ENCODE results near the gene KLHL35. TPM values are rescaled to one million over a fixed set of nuclear protein-coding genes. Genes with fewer than 3 reads are reported as not detected.

Gene KLHL35
- total RNA-seq, 3 donors from 2014 or later: 0.98 to 1.5 (median 1.3) TPM

DNA sequence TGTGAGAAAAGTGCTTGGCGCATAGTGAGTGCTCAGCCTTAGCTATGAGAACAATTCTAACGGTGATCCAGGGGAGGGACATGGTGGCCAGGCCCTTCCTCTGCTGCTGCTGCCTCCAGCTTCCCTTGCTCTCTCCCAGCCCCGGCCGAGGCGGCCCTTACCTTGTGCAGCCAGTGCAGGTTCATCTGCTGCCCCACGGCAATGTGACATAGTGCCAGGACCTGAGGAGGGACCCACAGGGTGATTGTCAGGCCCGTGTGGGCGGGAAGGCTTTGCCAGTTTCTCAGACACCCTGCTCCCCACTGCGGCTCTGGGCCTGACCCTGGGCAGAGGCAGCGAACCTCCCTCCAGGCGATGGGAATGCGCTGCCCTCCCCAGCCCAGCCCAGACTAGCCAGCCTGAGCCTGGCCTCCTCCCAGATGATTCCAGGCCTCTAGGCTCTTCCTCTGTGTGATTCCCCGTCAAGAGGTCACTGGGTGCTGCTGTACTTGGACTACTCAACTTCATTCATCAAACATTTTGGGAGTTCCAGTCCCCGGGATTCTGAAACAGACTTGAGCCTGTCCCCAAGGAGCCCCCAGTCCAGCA, 23.7 kb upstream of the KLHL35 start:
- Mint-ChIP-seq H3K27me3 (ENCODE audit: low read depth) (no peaks in the 10 kb centered on the region), H3K4me1 (ENCODE audit: low read depth) (no peaks in the 10 kb centered on the region), H3K4me3 (no peak overlapping the region), H3K9me3 (no peaks in the 10 kb centered on the region), H3K36me3 (ENCODE audit: insufficient read depth) (no peaks in the 10 kb centered on the region)
- no peak for DNase-seq
- no peak for ATAC-seq

DNA sequence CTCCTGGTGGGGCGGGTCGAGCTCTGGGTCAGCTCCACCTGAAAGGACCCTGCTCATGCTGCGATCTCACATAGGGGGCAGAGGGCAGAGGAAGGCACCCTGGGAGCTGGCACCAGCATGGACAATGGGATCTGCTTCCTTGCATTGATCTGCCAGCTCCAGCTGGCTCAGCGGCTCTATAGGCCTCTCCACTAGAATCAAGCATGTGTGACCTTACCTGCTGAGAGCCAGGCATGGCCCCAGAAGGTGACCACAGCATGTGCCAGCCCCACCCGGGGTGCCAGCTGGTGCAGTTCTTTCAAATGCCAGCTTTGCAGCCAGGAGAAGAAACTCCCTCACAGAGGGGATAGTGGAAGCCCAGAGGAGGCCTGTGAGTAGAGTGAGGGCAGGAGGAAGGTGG, 22.0 kb upstream of the KLHL35 start:
- no peak overlapping the region for H3K4me3 Mint-ChIP-seq
- DNase-seq (no peak), ATAC-seq (no peak)
- H3K9me3 Mint-ChIP-seq: no peaks in the 10 kb centered on the region
- no peaks in the 10 kb centered on the region for H3K27me3 Mint-ChIP-seq (ENCODE audit: low read depth)
- H3K36me3 Mint-ChIP-seq (ENCODE audit: insufficient read depth): no peaks in the 10 kb centered on the region
- no peaks in the 10 kb centered on the region for H3K4me1 Mint-ChIP-seq (ENCODE audit: low read depth)

DNA sequence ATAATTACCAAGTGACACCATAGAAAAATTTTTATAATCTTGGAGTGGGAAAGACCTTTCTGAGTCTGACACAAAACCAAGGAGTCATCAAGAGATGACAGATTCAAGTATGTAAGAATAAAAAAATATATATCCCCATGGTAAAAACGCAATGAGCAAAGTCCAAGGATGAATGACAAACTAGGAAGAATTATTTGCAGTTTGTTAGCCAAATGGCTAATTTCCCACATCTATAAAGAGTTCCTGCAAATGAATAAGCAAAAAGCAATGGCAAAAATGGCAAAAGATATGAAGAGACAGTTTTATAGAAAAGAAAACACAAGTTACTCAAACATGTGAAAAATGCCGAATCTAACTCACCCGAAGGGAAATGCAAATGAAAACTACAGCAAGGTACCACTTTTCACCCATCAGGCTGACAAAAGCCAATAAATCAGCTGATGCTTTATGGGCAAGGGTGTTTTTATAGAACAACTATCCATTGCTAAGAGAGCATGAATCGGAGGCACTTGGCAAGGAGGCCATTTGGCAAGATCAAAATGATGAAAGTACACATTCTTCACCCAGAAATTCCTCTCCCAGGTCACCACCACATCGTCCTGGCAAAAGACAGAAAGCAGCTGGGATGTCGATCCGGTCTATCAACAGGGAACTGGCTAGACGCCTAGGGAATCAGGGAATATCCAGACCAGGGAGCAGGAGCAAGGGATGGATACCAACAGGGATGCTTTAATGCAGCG, 21.1 kb upstream of the KLHL35 start:
- H3K4me3 Mint-ChIP-seq: no peak overlapping the region
- no peaks in the 10 kb centered on the region for H3K4me1 Mint-ChIP-seq (ENCODE audit: low read depth)

DNA sequence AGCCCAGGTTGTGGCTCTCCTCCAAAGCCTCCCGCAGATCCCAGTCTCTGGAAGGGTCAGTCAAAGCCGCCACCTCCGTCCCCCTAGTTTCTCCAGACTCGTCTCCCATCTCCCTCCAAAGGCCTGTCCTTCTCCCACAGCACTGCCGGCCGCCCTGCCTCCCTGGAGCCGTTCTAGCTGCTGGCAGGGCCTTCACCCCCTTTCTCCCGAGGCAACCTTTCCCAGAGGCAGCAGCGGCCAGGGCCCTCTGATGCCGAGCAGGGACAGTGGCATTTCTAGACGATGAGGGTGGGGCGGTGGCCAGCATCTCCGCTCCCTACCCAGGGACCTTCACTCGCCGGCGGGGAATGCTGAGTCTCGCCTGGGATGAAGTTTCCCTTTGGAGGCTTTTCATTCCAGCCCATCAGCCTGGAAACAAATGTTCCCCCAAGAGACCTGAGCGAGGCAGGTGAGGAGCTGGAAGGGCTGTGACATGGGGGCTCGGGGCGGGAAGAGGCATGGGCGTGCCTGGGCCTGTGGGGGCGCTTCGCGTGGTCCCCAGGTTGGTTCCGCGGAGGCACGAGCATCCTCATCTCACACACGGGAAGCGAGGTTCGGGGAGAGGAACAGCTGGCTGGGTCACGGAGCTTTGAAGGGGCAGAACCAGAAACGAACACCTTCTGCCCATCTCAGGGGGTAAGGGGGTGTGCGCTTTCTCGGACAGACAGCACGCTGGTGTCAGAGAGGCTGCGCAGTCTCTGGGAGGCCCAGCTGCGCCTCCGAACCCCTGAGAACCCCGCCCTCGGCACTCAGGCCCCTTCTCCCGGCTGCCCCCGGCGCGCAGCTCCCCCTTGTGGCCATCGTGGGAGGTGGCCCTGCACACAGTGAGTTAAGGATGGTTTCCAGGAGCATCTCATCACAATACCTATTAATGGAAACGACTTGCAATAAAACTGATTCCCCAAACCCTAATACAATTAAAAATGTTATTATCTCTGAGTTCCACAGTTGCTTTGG, 18.1 kb upstream of the KLHL35 start:
- no peaks in the 10 kb centered on the region for H3K27me3 Mint-ChIP-seq (ENCODE audit: low read depth)

More for the DNA sequence above, 21.1 kb upstream of the KLHL35 start:
- Mint-ChIP-seq H3K27me3 (ENCODE audit: low read depth) (no peaks in the 10 kb centered on the region), H3K36me3 (ENCODE audit: insufficient read depth) (no peaks in the 10 kb centered on the region), H3K9me3 (no peaks in the 10 kb centered on the region)
- ATAC-seq (no peak), DNase-seq (no peak)

DNA sequence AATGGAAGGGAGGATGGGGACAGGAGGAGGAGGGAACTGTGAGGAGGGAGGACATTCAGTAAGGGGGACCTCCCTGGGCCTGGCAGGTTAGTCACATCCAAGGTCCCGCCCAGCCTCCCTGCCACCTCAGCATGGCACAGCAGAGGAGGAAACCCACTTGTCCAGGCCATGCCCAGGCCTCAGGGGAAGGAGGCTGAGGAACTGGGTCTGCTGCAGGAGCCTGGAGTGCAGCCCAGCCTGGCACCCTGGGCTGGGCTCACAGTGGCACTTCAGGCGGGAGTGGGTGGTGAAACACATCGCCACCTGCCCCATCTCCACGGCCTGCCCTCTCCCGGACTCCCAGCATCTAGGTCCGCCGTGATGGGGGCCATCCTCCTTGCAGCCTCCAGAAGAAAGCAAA, 17.2 kb upstream of the KLHL35 start:
- Mint-ChIP-seq H3K4me3 (no peak overlapping the region), H3K27me3 (ENCODE audit: low read depth) (no peaks in the 10 kb centered on the region), H3K36me3 (ENCODE audit: insufficient read depth) (no peaks in the 10 kb centered on the region), H3K4me1 (ENCODE audit: low read depth) (no peaks in the 10 kb centered on the region), H3K9me3 (no peaks in the 10 kb centered on the region)
- ATAC-seq (no peak), DNase-seq (no peak)

More for the DNA sequence above, 18.1 kb upstream of the KLHL35 start:
- no peaks in the 10 kb centered on the region for H3K4me1 Mint-ChIP-seq (ENCODE audit: low read depth)
- ATAC-seq (peak in 1 of 2 donors; percentile 61), DNase-seq (peak; percentile 33)
- H3K36me3 Mint-ChIP-seq (ENCODE audit: insufficient read depth): no peaks in the 10 kb centered on the region
- H3K4me3 Mint-ChIP-seq: no peak overlapping the region
- no peaks in the 10 kb centered on the region for H3K9me3 Mint-ChIP-seq

DNA sequence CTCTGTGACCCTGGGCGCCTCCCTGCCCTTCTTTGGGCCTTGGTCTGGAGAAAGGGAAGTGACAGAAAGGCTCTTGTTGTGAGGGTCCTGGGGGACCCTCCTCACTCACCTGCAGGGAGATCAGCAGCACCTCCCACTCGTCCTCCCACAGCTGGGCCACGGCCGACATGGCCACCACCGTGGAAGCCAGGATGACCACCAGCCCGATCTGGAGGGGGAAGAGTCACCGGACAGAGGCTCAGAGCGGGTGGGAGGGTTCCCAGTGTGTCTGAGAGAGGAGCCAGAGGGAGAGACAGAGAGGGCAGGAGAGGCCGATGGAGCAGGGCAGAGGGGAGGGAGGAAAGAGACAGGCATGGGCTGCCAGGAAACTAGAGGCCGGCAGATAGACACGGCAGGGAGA, 16.8 kb upstream of the KLHL35 start:
- no peaks in the 10 kb centered on the region for H3K9me3 Mint-ChIP-seq
- H3K27me3 Mint-ChIP-seq (ENCODE audit: low read depth): no peaks in the 10 kb centered on the region
- no peaks in the 10 kb centered on the region for H3K4me1 Mint-ChIP-seq (ENCODE audit: low read depth)
- DNase-seq (no peak), ATAC-seq (no peak)
- no peak overlapping the region for H3K4me3 Mint-ChIP-seq
- H3K36me3 Mint-ChIP-seq (ENCODE audit: insufficient read depth): no peaks in the 10 kb centered on the region

DNA sequence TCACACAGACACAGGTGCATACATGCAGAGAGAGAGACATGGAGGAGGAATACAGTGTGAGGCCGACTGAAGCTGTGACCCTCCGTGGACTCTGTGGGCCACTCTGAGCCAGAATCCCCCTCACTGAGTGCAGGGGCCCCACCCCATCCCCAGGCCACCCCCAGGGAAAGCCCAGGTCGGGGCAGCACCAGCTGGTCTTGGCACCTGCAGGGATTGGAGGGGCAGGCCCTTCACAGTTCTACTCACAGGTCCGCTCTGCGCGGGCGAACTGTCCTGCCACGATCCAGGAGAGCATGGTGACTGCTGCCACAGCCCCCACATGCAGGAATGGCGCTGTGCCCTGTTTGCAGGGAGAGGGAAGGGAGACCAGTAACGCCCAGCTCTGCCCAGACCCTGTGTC, 16.3 kb upstream of the KLHL35 start:
- Mint-ChIP-seq H3K36me3 (ENCODE audit: insufficient read depth) (no peaks in the 10 kb centered on the region), H3K4me3 (no peak overlapping the region), H3K9me3 (no peaks in the 10 kb centered on the region), H3K27me3 (ENCODE audit: low read depth) (no peaks in the 10 kb centered on the region), H3K4me1 (ENCODE audit: low read depth) (no peaks in the 10 kb centered on the region)
- no peak for ATAC-seq
- no peak for DNase-seq

DNA sequence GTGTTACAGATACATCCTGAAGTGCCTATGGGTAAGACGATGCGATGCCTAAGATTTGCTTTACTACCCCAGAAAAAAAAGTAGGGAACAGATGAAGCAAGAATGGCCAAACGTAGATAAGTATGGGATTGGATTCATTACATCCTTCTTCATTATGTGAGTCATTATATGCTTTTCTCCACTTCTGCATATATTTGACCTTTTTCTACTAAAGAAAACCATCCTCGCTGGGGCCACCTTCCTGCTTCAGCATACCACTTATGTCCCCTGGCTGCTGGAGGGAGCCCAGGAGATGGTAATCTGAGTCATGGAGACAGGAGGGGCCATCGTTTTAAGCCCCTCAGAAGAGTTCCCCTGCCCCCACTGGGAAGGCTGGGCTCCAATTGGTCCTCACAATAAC, 14.4 kb upstream of the KLHL35 start:
- Mint-ChIP-seq H3K9me3 (no peaks in the 10 kb centered on the region), H3K27me3 (ENCODE audit: low read depth) (no peaks in the 10 kb centered on the region), H3K4me1 (ENCODE audit: low read depth) (no peaks in the 10 kb centered on the region), H3K36me3 (ENCODE audit: insufficient read depth) (no peaks in the 10 kb centered on the region), H3K4me3 (no peak overlapping the region)
- no peak for ATAC-seq
- DNase-seq: no peak

DNA sequence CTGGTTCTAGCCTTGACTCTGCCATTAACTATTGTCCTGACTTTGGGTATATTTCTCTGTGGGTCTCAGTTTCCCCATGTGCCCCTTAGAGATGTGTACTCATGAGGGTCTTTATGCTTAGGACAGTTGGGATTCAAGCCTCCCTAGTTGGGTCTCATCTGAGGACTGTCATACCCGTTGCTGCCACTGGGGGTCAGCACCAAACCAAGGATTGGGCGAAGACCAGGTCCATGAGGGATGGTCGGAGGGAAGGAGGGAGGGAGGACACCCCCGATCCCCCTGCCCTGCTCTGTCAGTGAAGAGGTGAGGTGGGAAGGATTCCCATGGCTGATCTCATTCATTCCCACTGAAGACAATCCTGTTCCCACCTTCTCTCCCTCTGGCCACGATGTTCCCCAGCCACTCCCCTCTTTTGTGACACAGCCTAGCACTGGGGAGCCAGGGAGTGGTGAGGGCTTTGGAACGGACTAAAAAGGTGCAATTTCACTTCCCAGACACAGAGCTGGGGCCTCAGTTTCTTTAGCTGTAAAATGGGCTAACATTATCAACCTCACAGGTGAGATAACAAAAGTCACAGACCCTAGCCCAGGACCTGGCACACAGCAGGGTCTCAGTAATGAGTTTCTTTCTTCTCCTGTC, 12.4 kb upstream of the KLHL35 start:
- ATAC-seq: peak; percentile 84 to 92
- H3K4me1 Mint-ChIP-seq (ENCODE audit: low read depth): no peaks in the 10 kb centered on the region
- no peaks in the 10 kb centered on the region for H3K9me3 Mint-ChIP-seq
- H3K36me3 Mint-ChIP-seq (ENCODE audit: insufficient read depth): no peaks in the 10 kb centered on the region
- peak; percentile 76 for DNase-seq
- H3K4me3 Mint-ChIP-seq: no peak overlapping the region
- no peaks in the 10 kb centered on the region for H3K27me3 Mint-ChIP-seq (ENCODE audit: low read depth)

DNA sequence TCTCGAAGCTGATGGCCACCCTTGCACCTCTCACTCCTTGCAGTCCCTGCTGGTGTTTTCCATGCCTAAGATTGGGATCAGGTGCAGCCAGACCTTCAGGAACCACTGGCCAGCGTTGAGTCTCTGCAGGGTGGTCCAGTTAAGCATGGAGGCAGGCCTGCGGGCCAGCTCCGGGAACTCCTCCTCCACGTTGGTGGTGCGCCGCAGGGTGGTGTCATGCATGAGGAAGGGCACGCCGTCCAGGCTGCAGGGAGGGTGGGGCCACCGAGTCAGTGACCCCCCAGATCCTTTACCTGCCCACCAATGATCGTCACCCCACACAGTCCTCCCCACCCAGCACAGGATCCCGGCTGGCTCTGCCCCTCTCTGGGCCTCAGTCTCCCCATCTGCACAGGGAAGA, 10.0 kb upstream of the KLHL35 start:
- no peaks in the 10 kb centered on the region for H3K27me3 Mint-ChIP-seq (ENCODE audit: low read depth)
- H3K36me3 Mint-ChIP-seq (ENCODE audit: insufficient read depth): peaks cover 3% of the 10 kb centered on the region
- no peak for DNase-seq
- ATAC-seq: no peak
- no peak overlapping the region for H3K4me3 Mint-ChIP-seq
- no peaks in the 10 kb centered on the region for H3K9me3 Mint-ChIP-seq
- no peaks in the 10 kb centered on the region for H3K4me1 Mint-ChIP-seq (ENCODE audit: low read depth)

DNA sequence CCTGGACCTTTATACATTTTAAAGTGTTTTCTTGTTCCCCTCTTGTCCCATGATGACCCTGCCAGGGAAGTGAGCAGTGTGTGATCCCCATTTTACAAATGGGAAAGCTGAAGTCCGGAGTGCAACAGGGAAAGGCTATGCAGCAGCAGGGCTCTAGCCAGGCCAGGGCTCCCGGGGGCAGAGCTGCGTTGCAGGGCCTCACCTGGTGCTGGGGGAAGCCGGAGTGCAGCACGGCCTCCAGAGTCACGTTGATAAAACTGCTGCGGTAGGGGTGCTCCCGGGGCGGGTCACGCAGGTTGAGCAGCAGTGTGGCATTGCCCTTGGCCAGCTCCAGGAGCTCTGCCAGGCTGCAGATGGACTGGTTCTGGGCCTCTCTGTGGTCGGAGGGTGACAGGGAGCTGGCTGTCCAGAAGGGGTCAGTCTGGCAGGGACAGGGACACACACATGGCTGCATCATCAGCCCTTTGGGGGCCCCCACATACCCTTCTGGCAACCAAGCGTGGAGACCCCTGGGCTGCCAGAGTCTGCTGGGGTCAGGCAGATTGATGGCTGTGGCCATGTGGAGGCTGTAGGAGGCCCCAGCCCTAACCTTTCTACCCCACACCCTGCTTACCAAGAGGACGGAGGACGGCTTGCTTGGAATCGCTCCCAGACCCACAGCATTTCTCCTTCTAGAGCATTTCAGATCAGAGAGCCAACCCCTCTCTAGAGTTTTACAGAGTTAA, 9.3 kb upstream of the KLHL35 start:
- ATAC-seq (no peak), DNase-seq (no peak)
- no peaks in the 10 kb centered on the region for H3K9me3 Mint-ChIP-seq
- peaks cover 3% of the 10 kb centered on the region for H3K36me3 Mint-ChIP-seq (ENCODE audit: insufficient read depth)
- H3K4me3 Mint-ChIP-seq: no peak overlapping the region
- H3K4me1 Mint-ChIP-seq (ENCODE audit: low read depth): no peaks in the 10 kb centered on the region
- no peaks in the 10 kb centered on the region for H3K27me3 Mint-ChIP-seq (ENCODE audit: low read depth)

DNA sequence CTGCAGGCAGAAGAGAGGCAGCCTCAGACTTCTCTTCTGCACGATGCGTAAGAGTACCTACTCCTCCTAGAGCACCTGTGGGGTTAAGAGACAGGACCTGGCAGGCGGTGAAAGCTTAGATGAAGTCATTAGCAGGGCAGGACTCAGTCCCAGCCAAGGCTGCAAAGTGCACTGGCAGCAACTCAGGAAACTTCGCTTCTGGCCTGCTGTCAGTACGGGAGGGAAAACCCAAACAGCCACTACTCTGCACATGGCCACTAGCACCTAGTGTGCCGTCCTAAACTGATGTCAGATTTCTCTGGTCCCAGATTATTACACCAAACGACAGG, 8.8 kb upstream of the KLHL35 start:
- H3K4me1 Mint-ChIP-seq (ENCODE audit: low read depth): no peaks in the 10 kb centered on the region
- no peak overlapping the region for H3K4me3 Mint-ChIP-seq
- no peaks in the 10 kb centered on the region for H3K27me3 Mint-ChIP-seq (ENCODE audit: low read depth)
- no peak for ATAC-seq
- DNase-seq: no peak
- no peaks in the 10 kb centered on the region for H3K9me3 Mint-ChIP-seq
- H3K36me3 Mint-ChIP-seq (ENCODE audit: insufficient read depth): peaks cover 3% of the 10 kb centered on the region

DNA sequence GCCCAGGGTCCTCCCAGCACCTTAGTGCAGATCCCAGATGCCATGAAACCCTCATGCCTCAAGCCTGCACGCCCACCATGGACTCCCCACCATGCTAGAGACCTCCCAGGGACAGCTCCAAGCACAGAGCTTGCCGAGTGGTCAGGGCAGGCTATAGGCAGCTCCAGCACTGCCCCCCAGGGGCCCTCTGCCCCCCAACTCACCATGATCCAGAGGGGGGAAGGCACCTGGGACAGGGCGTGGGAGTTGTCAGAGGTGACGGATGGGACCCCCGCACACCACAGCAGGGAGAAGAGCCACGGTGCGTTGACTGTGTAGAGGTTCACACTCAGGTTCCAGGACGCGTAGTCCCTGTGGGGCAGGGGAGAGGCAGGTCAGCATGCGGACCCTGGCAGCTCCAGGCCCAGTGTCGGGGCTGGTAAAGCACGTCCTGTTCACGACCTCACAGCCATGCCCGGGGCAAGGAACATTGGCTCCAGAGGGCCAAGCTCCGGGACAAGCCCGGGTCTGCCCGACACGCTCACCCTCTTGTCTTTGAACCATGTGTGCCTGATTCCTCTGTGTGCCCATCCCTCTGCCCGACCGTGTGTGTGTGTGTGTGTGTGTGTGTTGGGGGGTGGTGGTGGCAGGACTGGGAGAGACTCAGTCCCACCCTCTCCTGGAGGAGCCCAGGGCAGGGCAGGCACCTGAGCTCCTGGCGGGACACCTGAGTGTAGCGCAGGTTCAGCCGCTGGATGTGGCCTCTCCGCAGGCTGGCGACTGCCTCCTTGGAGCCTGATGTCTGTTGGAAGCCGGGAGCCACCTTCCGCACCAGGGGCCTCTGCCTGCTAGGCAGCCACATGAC, 8.2 kb upstream of the KLHL35 start:
- no peak overlapping the region for H3K4me3 Mint-ChIP-seq
- H3K27me3 Mint-ChIP-seq (ENCODE audit: low read depth): no peaks in the 10 kb centered on the region
- DNase-seq: no peak
- H3K36me3 Mint-ChIP-seq (ENCODE audit: insufficient read depth): peaks cover 3% of the 10 kb centered on the region
- H3K4me1 Mint-ChIP-seq (ENCODE audit: low read depth): no peaks in the 10 kb centered on the region
- no peaks in the 10 kb centered on the region for H3K9me3 Mint-ChIP-seq
- ATAC-seq: no peak
